Measurements from ENCODE around the gene RNF41. TPM values are rescaled to one million over a fixed set of nuclear protein-coding genes. Genes with fewer than 3 reads are reported as not detected.

RNF41 gene
- total RNA-seq, 1 experiment from 2014 or later, result 57.4 TPM

GRCh38 chr12:56208006-56208405, 13.7 kb downstream of the RNF41 start (continued):
- TF ChIP-seq E2F4 (CRISPR knock-in tag; IDR thresholded peaks at IDR 0.05; ENCODE audit: borderline replicate concordance, low read depth) (no peak), ZNF317 (CRISPR knock-in tag; IDR thresholded peaks at IDR 0.05; ENCODE audit: borderline replicate concordance, low read depth) (no peak), ATF1 (CRISPR knock-in tag; IDR thresholded peaks at IDR 0.05) (no peak), PRRX2 (CRISPR knock-in tag; IDR thresholded peaks at IDR 0.05) (no peak), GTF2I (CRISPR knock-in tag; conservative IDR thresholded peaks at IDR 0.05) (no peak), PRDM15 (CRISPR knock-in tag; IDR thresholded peaks at IDR 0.05) (no peak), SMAD3 (CRISPR knock-in tag; IDR thresholded peaks at IDR 0.05; ENCODE audit: borderline replicate concordance) (no peak), GABPB1 (CRISPR knock-in tag; IDR thresholded peaks at IDR 0.05) (no peak), E2F5 (CRISPR knock-in tag; IDR thresholded peaks at IDR 0.05) (no peak), ATF2 (CRISPR knock-in tag; IDR thresholded peaks at IDR 0.05; ENCODE audit: borderline replicate concordance, low read depth) (no peak)
- TF ChIP-seq, protein P1, sequence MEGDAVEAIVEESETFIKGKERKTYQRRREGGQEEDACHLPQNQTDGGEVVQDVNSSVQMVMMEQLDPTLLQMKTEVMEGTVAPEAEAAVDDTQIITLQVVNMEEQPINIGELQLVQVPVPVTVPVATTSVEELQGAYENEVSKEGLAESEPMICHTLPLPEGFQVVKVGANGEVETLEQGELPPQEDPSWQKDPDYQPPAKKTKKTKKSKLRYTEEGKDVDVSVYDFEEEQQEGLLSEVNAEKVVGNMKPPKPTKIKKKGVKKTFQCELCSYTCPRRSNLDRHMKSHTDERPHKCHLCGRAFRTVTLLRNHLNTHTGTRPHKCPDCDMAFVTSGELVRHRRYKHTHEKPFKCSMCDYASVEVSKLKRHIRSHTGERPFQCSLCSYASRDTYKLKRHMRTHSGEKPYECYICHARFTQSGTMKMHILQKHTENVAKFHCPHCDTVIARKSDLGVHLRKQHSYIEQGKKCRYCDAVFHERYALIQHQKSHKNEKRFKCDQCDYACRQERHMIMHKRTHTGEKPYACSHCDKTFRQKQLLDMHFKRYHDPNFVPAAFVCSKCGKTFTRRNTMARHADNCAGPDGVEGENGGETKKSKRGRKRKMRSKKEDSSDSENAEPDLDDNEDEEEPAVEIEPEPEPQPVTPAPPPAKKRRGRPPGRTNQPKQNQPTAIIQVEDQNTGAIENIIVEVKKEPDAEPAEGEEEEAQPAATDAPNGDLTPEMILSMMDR (IDR thresholded peaks at IDR 0.05), result no peak
- TF ChIP-seq, protein P2, sequence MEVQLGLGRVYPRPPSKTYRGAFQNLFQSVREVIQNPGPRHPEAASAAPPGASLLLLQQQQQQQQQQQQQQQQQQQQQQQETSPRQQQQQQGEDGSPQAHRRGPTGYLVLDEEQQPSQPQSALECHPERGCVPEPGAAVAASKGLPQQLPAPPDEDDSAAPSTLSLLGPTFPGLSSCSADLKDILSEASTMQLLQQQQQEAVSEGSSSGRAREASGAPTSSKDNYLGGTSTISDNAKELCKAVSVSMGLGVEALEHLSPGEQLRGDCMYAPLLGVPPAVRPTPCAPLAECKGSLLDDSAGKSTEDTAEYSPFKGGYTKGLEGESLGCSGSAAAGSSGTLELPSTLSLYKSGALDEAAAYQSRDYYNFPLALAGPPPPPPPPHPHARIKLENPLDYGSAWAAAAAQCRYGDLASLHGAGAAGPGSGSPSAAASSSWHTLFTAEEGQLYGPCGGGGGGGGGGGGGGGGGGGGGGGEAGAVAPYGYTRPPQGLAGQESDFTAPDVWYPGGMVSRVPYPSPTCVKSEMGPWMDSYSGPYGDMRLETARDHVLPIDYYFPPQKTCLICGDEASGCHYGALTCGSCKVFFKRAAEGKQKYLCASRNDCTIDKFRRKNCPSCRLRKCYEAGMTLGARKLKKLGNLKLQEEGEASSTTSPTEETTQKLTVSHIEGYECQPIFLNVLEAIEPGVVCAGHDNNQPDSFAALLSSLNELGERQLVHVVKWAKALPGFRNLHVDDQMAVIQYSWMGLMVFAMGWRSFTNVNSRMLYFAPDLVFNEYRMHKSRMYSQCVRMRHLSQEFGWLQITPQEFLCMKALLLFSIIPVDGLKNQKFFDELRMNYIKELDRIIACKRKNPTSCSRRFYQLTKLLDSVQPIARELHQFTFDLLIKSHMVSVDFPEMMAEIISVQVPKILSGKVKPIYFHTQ (CRISPR knock-in tag; IDR thresholded peaks at IDR 0.05), result no peak

DNA sequence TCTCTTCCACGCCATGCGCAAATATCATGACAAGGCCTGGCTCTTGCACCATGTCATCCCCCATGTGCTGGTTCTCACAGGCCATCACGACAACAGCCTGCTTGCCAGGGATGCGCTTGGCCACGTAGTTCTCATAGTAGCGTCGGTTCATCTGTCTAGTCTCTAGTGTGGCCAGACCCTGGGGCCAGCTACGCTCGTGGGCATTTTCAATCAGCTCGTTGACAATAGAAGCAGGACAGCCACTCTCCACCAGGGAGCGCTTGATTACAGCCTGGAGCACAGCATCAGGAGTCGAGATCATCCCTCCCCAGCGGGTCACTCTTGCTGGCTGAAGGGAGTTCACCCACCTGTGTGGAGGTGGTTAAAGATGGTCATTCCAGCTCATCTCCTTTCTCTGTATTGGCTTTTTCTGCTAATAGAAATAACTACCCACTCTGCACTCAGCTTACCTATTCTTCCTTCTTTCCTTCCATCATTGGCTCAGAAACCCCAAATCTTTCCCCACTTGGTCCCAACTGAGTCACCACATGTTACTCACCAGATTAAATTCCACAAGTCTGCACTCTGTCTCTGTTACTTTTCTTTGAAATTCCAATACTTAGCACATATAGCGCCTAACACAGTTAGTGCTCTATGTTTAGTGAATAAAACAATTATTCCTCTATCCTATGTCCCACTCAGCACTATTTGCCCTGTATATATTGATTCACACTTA, 15.1 kb downstream of the RNF41 start:
- Mint-ChIP-seq H3K9me3 (no peaks in the 10 kb centered on the region), H3K4me3 (no peak overlapping the region), H3K4me1 (no peaks in the 10 kb centered on the region), H3K36me3 (peaks cover 58% of the 10 kb centered on the region), H3K27me3 (ENCODE audit: low read depth) (no peaks in the 10 kb centered on the region), H3K27ac (peak overlapping the region; percentile 90)
- POLR2A ChIA-PET, result interaction anchor here (0.6 to 1.5 kb wide), 4 partner anchors 15 to 88 kb away, joined by 3 to 13 read pairs (median 3); partner anchors contain the start of genes RNF41, SMARCC2 and ZC3H10
- DNase-seq (ENCODE audit: low spot score) (peak; percentile 83), ATAC-seq (peak; percentile 96)
- CTCF ChIA-PET, result interaction anchor here (0.5 to 6.2 kb wide), 36 partner anchors 10 to 285 kb away, joined by 3 to 102 read pairs (median 6); partner anchors contain the start of genes ANKRD52, COQ10A, ESYT1 and IL23A
- TF ChIP-seq NFATC4 (CRISPR knock-in tag; IDR thresholded peaks at IDR 0.05) (no peak), FOXP1 (CRISPR knock-in tag; IDR thresholded peaks at IDR 0.05; ENCODE audit: borderline replicate concordance) (0 out of 2 replicates have a peak, but pooled peaks have one; percentile 43), STAT6 (CRISPR knock-in tag; conservative IDR thresholded peaks at IDR 0.05; ENCODE audit: low read depth) (no peak), ZNF263 (CRISPR knock-in tag; IDR thresholded peaks at IDR 0.05; ENCODE audit: low read depth) (0 out of 2 replicates have a peak, but pooled peaks have one; percentile 21), ZNF416 (CRISPR knock-in tag; IDR thresholded peaks at IDR 0.05) (no peak), ZNF219 (CRISPR knock-in tag; IDR thresholded peaks at IDR 0.05; ENCODE audit: borderline replicate concordance) (no peak)

Data from WTC11 (cell line).